Measurements from ENCODE around the gene TMPRSS2. TPM values are rescaled to one million over a fixed set of nuclear protein-coding genes. Genes with fewer than 3 reads are reported as not detected.

The TMPRSS2 gene
- total RNA-seq, 1 experiment from 2014 or later, result 1.1 TPM

- no TSS peak for BruUV-seq (replicated peaks)
Measured at GRCh38 chr21:41480086-41480690, 27.8 kb downstream of the TMPRSS2 start.

More at GRCh38 chr21:41480086-41480690, 27.8 kb downstream of the TMPRSS2 start:
- no peak overlapping the region for H3K4me3 ChIP-seq (replicated peaks in 1 of 2; ENCODE audit: low read depth in 1 of 2, low read length in 2 of 2)
- TF ChIP-seq SRF (IDR thresholded peaks at IDR 0.05; ENCODE audit: low read depth) (no peak), CEBPB (IDR thresholded peaks at IDR 0.05; ENCODE audit: low read depth) (no peak), RAD21 (IDR thresholded peaks at IDR 0.05; ENCODE audit: low read depth) (no peak), EGR1 (IDR thresholded peaks at IDR 0.05; ENCODE audit: low read depth) (no peak), SIN3A (IDR thresholded peaks at IDR 0.05; ENCODE audit: low read depth) (no peak), YY1 (IDR thresholded peaks at IDR 0.05; ENCODE audit: extremely low read depth, insufficient replicate concordance, low read depth, low read length) (no peak), POLR2A (IDR thresholded peaks at IDR 0.05; ENCODE audit: borderline replicate concordance, extremely low read depth, insufficient read depth, insufficient read length) (no peak), TCF7L2 (IDR thresholded peaks at IDR 0.05; ENCODE audit: borderline replicate concordance, extremely low read depth, insufficient read depth, insufficient read length) (no peak), ELF1 (IDR thresholded peaks at IDR 0.05; ENCODE audit: borderline replicate concordance, low read depth) (no peak), JUND (IDR thresholded peaks at IDR 0.05) (no peak), POLR2AphosphoS5 (IDR thresholded peaks at IDR 0.05; ENCODE audit: low read depth, low read length) (no peak), FOSL1 (IDR thresholded peaks at IDR 0.05; ENCODE audit: low read depth) (no peak), CTCF (IDR thresholded peaks at IDR 0.05 in 2 of 3, conservative IDR thresholded peaks at IDR 0.05 in 1 of 3; ENCODE audit: borderline replicate concordance in 1 of 3, insufficient read depth in 1 of 3, low read depth in 2 of 3, low read length in 2 of 3) (no peak), ZBTB33 (IDR thresholded peaks at IDR 0.05; ENCODE audit: extremely low read depth, insufficient replicate concordance, low read length) (no peak), ZNF274 (IDR thresholded peaks at IDR 0.05; ENCODE audit: low read depth, low read length) (no peak), ATF3 (IDR thresholded peaks at IDR 0.05) (no peak), MAX (IDR thresholded peaks at IDR 0.05) (no peak), EZH2 (IDR thresholded peaks at IDR 0.05) (no peak), EZH2phosphoT487 (IDR thresholded peaks at IDR 0.05; ENCODE audit: borderline replicate concordance) (no peak), ZFX (IDR thresholded peaks at IDR 0.05) (no peak)
- no peaks in the 10 kb centered on the region; the same call in none of the 2 replicates for H3K27me3 ChIP-seq (ENCODE audit: insufficient read depth, low read length)
- no peaks in the 10 kb centered on the region for H3K79me2 ChIP-seq (ENCODE audit: insufficient read depth, low read length)
- ATAC-seq (no peak), DNase-seq (ENCODE audit: low read depth, low spot score) (no peak)
- no peaks in the 10 kb centered on the region for H3K36me3 ChIP-seq (ENCODE audit: control insufficient read depth in 1 of 2, insufficient read depth in 2 of 2, low read length in 2 of 2)
- intact Hi-C loops (cut with micrococcal nuclease), result no loop called here
- no peak overlapping the region for H3K9ac ChIP-seq (ENCODE audit: low read length)
- CTCF ChIA-PET, result no interaction called here
- RAD21 ChIA-PET (ENCODE audit: low non-redundant PET in 1 of 2, low total read pairs in 2 of 2, uncharacterized antibody in 2 of 2, unreplicated experiment in 2 of 2), result no interaction called here
- H3K4me1 ChIP-seq (ENCODE audit: control insufficient read depth in 1 of 2, insufficient read depth in 2 of 2, low read length in 2 of 2), result no peaks in the 10 kb centered on the region
- no peak overlapping the region for H3K4me2 ChIP-seq (ENCODE audit: low read length)
- no peak overlapping the region for H2AFZ ChIP-seq (ENCODE audit: low read depth, low read length, poor library complexity, severe bottlenecking)
- no peaks in the 10 kb centered on the region for H3K9me3 ChIP-seq (ENCODE audit: control insufficient read depth in 1 of 2, insufficient read depth in 1 of 2, low read depth in 1 of 2, low read length in 2 of 2)
- H3K27ac ChIP-seq (ENCODE audit: low read depth, low read length), result no peak overlapping the region
- H3K9me2 ChIP-seq (ENCODE audit: insufficient read depth), result no peaks in the 10 kb centered on the region
- POLR2A ChIA-PET, result no interaction called here
- H4K20me1 ChIP-seq (ENCODE audit: insufficient read depth), result no peaks in the 10 kb centered on the region

Data from HCT116 (cell line).